A673 (cell line): ENCODE data around the gene SUN5. TPM values are rescaled to one million over a fixed set of nuclear protein-coding genes. Genes with fewer than 3 reads are reported as not detected.

Experiments used
- BruUV-seq: library from RNA; stranded (reverse); fragments of 400-500 nt; replicated peaks from 2 replicates; lab custom pipeline; 2021; lab: Mats Ljungman, UMichigan
- CTCF ChIA-PET: fragments of 300-600 bp; sonication (Branson Sonifier 250); formaldehyde crosslinking; loops from one replicate; lab custom pipeline; 2022; ENCODE audit warnings: antibody characterized with exemption; lab: Charles Lee
- POLR2A ChIA-PET: fragments of 300-600 bp; sonication (Branson Sonifier 250); formaldehyde crosslinking; loops from one replicate; lab custom pipeline; 2022; ENCODE audit warnings: antibody characterized with exemption; ENCODE audit not compliant: low non-redundant PET; lab: Charles Lee
- DNase-seq: peaks from one replicate; pipeline ENCODE4 v3.0.0-alpha.2; 2015; ENCODE audit warnings: low spot score
- H3K27ac ChIP-seq: fragments of 200-600 bp; sonication (generic); 2 replicates; pipeline ENCODE4 v1.5.1; 2016; ENCODE audit warnings: mixed run types, low read depth, mild to moderate bottlenecking, mixed read lengths, antibody characterized with exemption, low read length; ENCODE audit not compliant: poor library complexity, severe bottlenecking
- H3K27me3 ChIP-seq: fragments of 200-600 bp; sonication (generic); replicated peaks from 2 replicates; pipeline ENCODE4 v1.6.1; 2017; ENCODE audit warnings: mixed run types, low read depth, mild to moderate bottlenecking, mixed read lengths, antibody characterized with exemption, low read length; ENCODE audit not compliant: insufficient read depth, poor library complexity
- H3K36me3 ChIP-seq: fragments of 200-600 bp; sonication (generic); 2 replicates; pipeline ENCODE4 v1.6.1; 2016; ENCODE audit warnings: mixed run types, mild to moderate bottlenecking, mixed read lengths, antibody characterized with exemption, low read length; ENCODE audit not compliant: insufficient read depth, poor library complexity, severe bottlenecking
- H3K4me1 ChIP-seq: fragments of 200-600 bp; sonication (generic); 2 replicates; pipeline ENCODE4 v1.6.1; 2017; ENCODE audit warnings: mixed run types, mild to moderate bottlenecking, mixed read lengths, antibody characterized with exemption, low read length; ENCODE audit not compliant: insufficient read depth, poor library complexity, severe bottlenecking
- H3K4me3 ChIP-seq: fragments of 200-600 bp; sonication (generic); 2 replicates; pipeline ENCODE4 v1.5.1; 2016; ENCODE audit warnings: low read depth, mixed run types, mild to moderate bottlenecking, mixed read lengths, low read length; ENCODE audit not compliant: poor library complexity, severe bottlenecking
- H3K9me3 ChIP-seq: fragments of 200-600 bp; sonication (generic); 2 replicates; pipeline ENCODE4 v1.6.1; 2016; ENCODE audit warnings: mixed run types, low read depth, mild to moderate bottlenecking, mixed read lengths, antibody characterized with exemption, low read length; ENCODE audit not compliant: poor library complexity, severe bottlenecking
- CTCF ChIP-seq: fragments of 300-800, 200-600 bp; sonication (generic); conservative IDR thresholded peaks from 2 replicates; pipeline ENCODE4 v1.5.1; 2017; ENCODE audit warnings: low read depth, mild to moderate bottlenecking, antibody characterized with exemption, low read length, moderate library complexity, mixed read lengths
- EZH2 ChIP-seq: fragments of 200-600 bp; sonication (generic); IDR thresholded peaks from 2 replicates; pipeline ENCODE4 v1.6.1; 2017; ENCODE audit warnings: borderline replicate concordance, low read depth, mild to moderate bottlenecking, mixed read lengths, antibody characterized with exemption, low read length; ENCODE audit not compliant: poor library complexity, severe bottlenecking
- intact Hi-C: fragments of 100-400 bp; cut with micrococcal nuclease; formaldehyde crosslinking; loops from one replicate; pipeline ENCODE4 v1.10.0; 2022; ENCODE audit not compliant: unreplicated experiment
- total RNA-seq: library from RNA; stranded (reverse); gene quantifications from 2 replicates; pipeline ENCODE4 v1.2.3, GENCODE V29; 2021

Gene SUN5
- total RNA-seq, 1 experiment from 2014 or later, result not detected

DNA sequence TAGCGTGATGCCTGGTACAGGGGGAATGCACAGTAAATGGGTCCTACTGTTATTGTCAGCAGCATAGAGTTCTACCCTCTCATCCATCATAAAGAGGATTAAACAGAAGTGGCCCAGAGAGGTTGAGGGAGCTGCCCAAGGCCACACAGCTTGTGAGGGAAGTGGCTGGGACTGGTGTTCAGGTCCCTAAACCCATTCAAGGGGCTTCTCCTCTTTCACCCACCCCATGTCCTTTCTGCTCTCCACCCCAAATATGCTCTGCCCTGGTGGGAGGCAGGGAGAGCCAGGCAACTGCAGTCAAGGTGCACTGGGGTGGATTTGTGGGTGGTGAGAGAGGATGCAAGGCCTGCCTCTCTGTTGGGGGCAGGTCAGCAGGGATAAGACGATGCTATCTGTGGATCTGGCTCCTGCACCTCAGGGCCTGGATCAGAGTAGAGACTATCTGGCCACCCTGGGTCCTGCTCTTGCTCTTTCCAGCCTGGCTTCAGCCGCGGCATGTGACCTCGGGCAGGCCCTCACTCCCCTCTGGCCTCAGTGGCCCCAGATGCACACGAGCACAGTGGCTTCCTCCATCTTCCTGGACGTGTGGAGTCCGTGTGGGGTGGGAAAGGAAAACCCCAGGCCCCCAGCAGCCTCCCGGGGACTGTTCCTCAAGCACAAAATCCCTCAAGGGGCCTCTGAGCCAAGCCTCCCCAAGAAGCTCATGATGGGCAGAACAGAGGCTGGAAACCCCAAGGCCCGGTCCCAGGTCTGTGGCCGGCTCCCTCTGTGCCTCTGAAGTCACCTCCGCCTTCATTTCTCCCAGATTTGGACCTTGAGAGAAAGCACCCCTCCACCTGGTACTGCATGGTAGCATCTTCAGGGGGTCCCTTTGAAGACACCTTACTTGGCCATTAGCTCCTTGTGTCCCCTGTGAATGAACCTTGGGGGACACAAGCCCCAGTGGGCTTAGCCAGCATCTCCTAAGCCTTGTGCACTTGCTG is 23.8 kb upstream of the SUN5 start:
- peaks cover 5% of the 10 kb centered on the region for H3K27me3 ChIP-seq
- no TSS peak for BruUV-seq
- intact Hi-C loops, result no loop called here
- no peak overlapping the region for H3K27ac ChIP-seq
- CTCF ChIA-PET, result no interaction called here
- no peaks in the 10 kb centered on the region for H3K9me3 ChIP-seq
- no peak for TF ChIP-seq EZH2
- TF ChIP-seq CTCF, result no peak
- H3K4me1 ChIP-seq, result no peaks in the 10 kb centered on the region
- no peak for DNase-seq
- no peak overlapping the region for H3K4me3 ChIP-seq
- H3K36me3 ChIP-seq, result no peaks in the 10 kb centered on the region
- POLR2A ChIA-PET, result no interaction called here

DNA sequence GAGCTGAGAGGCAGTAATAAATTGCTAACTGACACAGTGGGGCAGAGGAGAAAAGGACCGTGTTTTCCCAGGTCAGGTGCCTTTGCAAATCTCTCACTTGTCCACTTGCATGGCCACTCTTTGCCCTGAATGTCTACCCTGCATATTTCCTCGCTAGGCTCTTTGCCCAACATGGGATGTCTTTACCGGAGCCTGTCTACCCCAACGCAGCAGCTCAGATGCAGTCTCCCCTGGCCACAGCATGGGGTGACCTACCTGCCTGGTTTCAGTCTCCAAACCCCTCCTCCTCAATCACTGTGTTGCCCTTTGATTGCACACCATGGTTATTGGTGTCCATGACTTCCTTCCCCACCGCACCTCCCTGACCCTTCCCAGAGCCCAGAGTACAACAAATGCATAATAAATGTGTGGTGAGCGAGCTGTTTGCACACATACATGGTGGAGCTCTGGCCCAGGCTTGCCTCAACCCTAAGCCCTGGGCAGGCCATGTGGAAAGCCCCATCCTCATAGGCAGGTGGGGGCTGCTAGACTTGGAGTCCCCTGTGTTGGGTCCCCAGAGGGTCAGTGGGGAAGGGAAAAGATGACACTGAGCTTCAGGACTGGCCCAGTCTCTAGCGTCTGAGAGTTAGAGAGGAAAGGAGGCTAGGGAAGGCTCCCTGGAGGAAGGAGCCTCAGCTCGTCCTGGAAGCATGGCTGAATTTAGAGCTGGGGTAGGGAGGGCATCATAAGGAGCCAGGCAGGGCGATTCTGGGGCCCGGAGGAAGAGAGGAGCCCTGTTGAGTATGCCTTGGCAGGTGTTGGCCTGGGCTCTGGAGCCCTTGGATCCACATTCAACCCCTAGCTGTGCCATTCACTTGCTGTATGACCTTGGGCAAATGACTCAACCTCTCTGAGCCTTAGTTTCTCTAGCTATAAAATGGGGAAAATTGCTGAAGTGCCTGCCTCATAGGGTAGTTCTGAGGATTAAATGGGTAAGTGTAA is 22.8 kb upstream of the SUN5 start:
- CTCF ChIA-PET, result no interaction called here
- no peak for DNase-seq
- H3K36me3 ChIP-seq, result no peaks in the 10 kb centered on the region
- no peaks in the 10 kb centered on the region for H3K4me1 ChIP-seq
- intact Hi-C loops, result no loop called here
- no TSS peak for BruUV-seq
- no peak overlapping the region for H3K4me3 ChIP-seq
- TF ChIP-seq EZH2 (no peak), CTCF (no peak)
- POLR2A ChIA-PET, result no interaction called here
- H3K27me3 ChIP-seq, result peaks cover 5% of the 10 kb centered on the region
- H3K27ac ChIP-seq, result no peak overlapping the region
- H3K9me3 ChIP-seq, result no peaks in the 10 kb centered on the region

GRCh38 chr20:33026072-33026778 is 22.0 kb upstream of the SUN5 start:
- Histone ChIP-seq H3K4me1 (no peaks in the 10 kb centered on the region), H3K36me3 (no peaks in the 10 kb centered on the region), H3K27ac (no peak overlapping the region), H3K4me3 (no peak overlapping the region), H3K9me3 (no peaks in the 10 kb centered on the region), H3K27me3 (peaks cover 5% of the 10 kb centered on the region)
- TF ChIP-seq EZH2 (no peak), CTCF (no peak)
- DNase-seq, result no peak
- intact Hi-C loops, result no loop called here
- no TSS peak for BruUV-seq
- POLR2A ChIA-PET, result no interaction called here
- CTCF ChIA-PET, result no interaction called here
